HCT116 (cell line): Measurements from ENCODE around the gene MSI2. TPM values are rescaled to one million over a fixed set of nuclear protein-coding genes. Genes with fewer than 3 reads are reported as not detected.

Source experiments
- ATAC-seq: fragments of 200-7000 bp; cut with Tn5 transposase; 2 replicates; pipeline ENCODE4 v1.9.1; 2020; ENCODE audit warnings: mild to moderate bottlenecking, moderate library complexity
- BruUV-seq: library from RNA; stranded (reverse); fragments of 400-500 nt; replicated peaks from 2 replicates; lab custom pipeline; 2021; lab: Mats Ljungman, UMichigan
- CTCF ChIA-PET: fragments of 300-600 bp; sonication (Branson Sonifier 250); formaldehyde crosslinking; loops from one replicate; lab custom pipeline; 2021; ENCODE audit warnings: antibody characterized with exemption; lab: Charles Lee
- POLR2A ChIA-PET: fragments of 300-600, 350-600 bp; sonication (Branson Sonifier 250); formaldehyde crosslinking; loops from one replicate; lab custom pipeline; 2021; ENCODE audit warnings: antibody characterized with exemption; lab: Charles Lee
- RAD21 ChIA-PET, 2 experiments: fragments of 300-600 bp; sonication (Branson Sonifier 250); formaldehyde crosslinking; loops; one replicate each; lab custom pipeline; 2023; ENCODE audit warnings: low total read pairs in 2 of 2; ENCODE audit not compliant: uncharacterized antibody in 2 of 2, unreplicated experiment in 2 of 2, low non-redundant PET in 1 of 2; lab: Charles Lee
- DNase-seq: peaks from one replicate; pipeline ENCODE4 v3.0.0-alpha.2; 2010; ENCODE audit warnings: low read depth, low spot score
- H2AFZ ChIP-seq: fragments of 200-600 bp; shearing (Covaris generic), sonication (generic); 2 replicates; pipeline ENCODE4 v1.6.1; 2017; ENCODE audit warnings: low read depth, mixed run types, mixed read lengths, antibody characterized with exemption, low read length; ENCODE audit not compliant: poor library complexity, severe bottlenecking
- H3K27ac ChIP-seq: 2 replicates; pipeline ENCODE4 v1.5.1; 2012; ENCODE audit warnings: low read depth, low read length
- H3K27me3 ChIP-seq: fragments of 200-600 bp; sonication (generic); 2 replicates; pipeline ENCODE4 v1.6.1; 2016; ENCODE audit warnings: mixed run types, low read length, mixed read lengths; ENCODE audit not compliant: insufficient read depth
- H3K36me3 ChIP-seq, 2 experiments: fragments of 200-500 bp in 1 of 2; fragments of 200-600 bp in 1 of 2; sonication (Bioruptor generic) in 1 of 2; sonication (generic) in 1 of 2; 2 replicates each; pipeline versions ENCODE4 v1.5.1 to v1.6.1; 2014 to 2016; ENCODE audit warnings: low read length in 2 of 2, inconsistent platforms in 1 of 2, mixed read lengths in 1 of 2, mixed run types in 1 of 2; ENCODE audit not compliant: insufficient read depth in 2 of 2, control insufficient read depth in 1 of 2
- H3K4me1 ChIP-seq, 2 experiments: fragments of 200-600 bp in 1 of 2; sonication (generic) in 1 of 2; 2 replicates each; pipeline versions ENCODE4 v1.5.1 to v1.6.1; 2012 to 2017; ENCODE audit warnings: low read length in 2 of 2, inconsistent platforms in 1 of 2, mild to moderate bottlenecking in 1 of 2, mixed read lengths in 1 of 2, mixed run types in 1 of 2, moderate library complexity in 1 of 2; ENCODE audit not compliant: insufficient read depth in 2 of 2, control insufficient read depth in 1 of 2
- H3K4me2 ChIP-seq: fragments of 200-600 bp; sonication (generic); 2 replicates; pipeline ENCODE4 v1.6.1; 2017; ENCODE audit warnings: mixed run types, low read length, mixed read lengths
- H3K4me3 ChIP-seq, 2 experiments: fragments of 200-600 bp in 1 of 2; sonication (generic) in 1 of 2; replicated peaks in 1 of 2; 2 replicates each; pipeline ENCODE4 v1.5.1; 2011 to 2016; ENCODE audit warnings: low read length in 2 of 2, control low read depth in 1 of 2, low read depth in 1 of 2, mild to moderate bottlenecking in 1 of 2, mixed read lengths in 1 of 2, mixed run types in 1 of 2
- H3K79me2 ChIP-seq: fragments of 200-600 bp; sonication (generic); 2 replicates; pipeline ENCODE4 v1.6.1; 2017; ENCODE audit warnings: mild to moderate bottlenecking, mixed run types, low read length, moderate library complexity, mixed read lengths; ENCODE audit not compliant: insufficient read depth
- H3K9ac ChIP-seq: fragments of 200-600 bp; sonication (generic); 2 replicates; pipeline ENCODE4 v1.6.1; 2016; ENCODE audit warnings: low read length, mixed read lengths
- H3K9me2 ChIP-seq: fragments of 200-600 bp; sonication (generic), shearing (Covaris generic); 2 replicates; pipeline ENCODE4 v1.6.1; 2017; ENCODE audit warnings: mixed run types, mild to moderate bottlenecking, moderate library complexity; ENCODE audit not compliant: insufficient read depth
- H3K9me3 ChIP-seq, 2 experiments: fragments of 200-500 bp in 1 of 2; fragments of 200-600 bp in 1 of 2; sonication (Bioruptor generic) in 1 of 2; sonication (generic) in 1 of 2; 2 replicates each; pipeline ENCODE4 v1.6.1; 2014 to 2017; ENCODE audit warnings: low read length in 2 of 2, mixed read lengths in 2 of 2, inconsistent platforms in 1 of 2, low read depth in 1 of 2, mild to moderate bottlenecking in 1 of 2, mixed run types in 1 of 2, moderate library complexity in 1 of 2; ENCODE audit not compliant: control insufficient read depth in 1 of 2, insufficient read depth in 1 of 2
- H4K20me1 ChIP-seq: fragments of 200-600 bp; sonication (generic), shearing (Covaris generic); 2 replicates; pipeline ENCODE4 v1.6.1; 2017; ENCODE audit warnings: mixed run types, mild to moderate bottlenecking, moderate library complexity; ENCODE audit not compliant: insufficient read depth
- CBX3 ChIP-seq: IDR thresholded peaks from 2 replicates; pipeline ENCODE4 v1.6.1; 2012; ENCODE audit warnings: low read depth
- EGR1 ChIP-seq: IDR thresholded peaks from 2 replicates; pipeline ENCODE4 v1.6.1; 2012; ENCODE audit warnings: low read depth
- EZH2 ChIP-seq: fragments of 200-600 bp; sonication (generic); IDR thresholded peaks from 2 replicates; pipeline ENCODE4 v1.6.1; 2017; ENCODE audit warnings: antibody characterized with exemption, mixed run types
- FOSL1 ChIP-seq: IDR thresholded peaks from 2 replicates; pipeline ENCODE4 v1.6.1; 2012; ENCODE audit warnings: low read depth
- JUND ChIP-seq: IDR thresholded peaks from 2 replicates; pipeline ENCODE4 v1.6.1; 2012
- POLR2A ChIP-seq: IDR thresholded peaks from 2 replicates; pipeline ENCODE4 v1.7.0; 2011; ENCODE audit warnings: borderline replicate concordance; ENCODE audit not compliant: insufficient read depth, insufficient read length; ENCODE audit errors: extremely low read depth
- POLR2AphosphoS5 ChIP-seq: IDR thresholded peaks from 2 replicates; pipeline ENCODE4 v1.6.1; 2011; ENCODE audit warnings: mild to moderate bottlenecking, low read depth, low read length, moderate library complexity
- RAD21 ChIP-seq: IDR thresholded peaks from 2 replicates; pipeline ENCODE4 v1.6.1; 2012; ENCODE audit warnings: low read depth, mild to moderate bottlenecking
- SIN3A ChIP-seq: IDR thresholded peaks from 2 replicates; pipeline ENCODE4 v1.6.1; 2012; ENCODE audit warnings: low read depth
- SP1 ChIP-seq: IDR thresholded peaks from 2 replicates; pipeline ENCODE4 v1.6.1; 2012; ENCODE audit warnings: low read depth
- SRF ChIP-seq: IDR thresholded peaks from 2 replicates; pipeline ENCODE4 v1.6.1; 2012; ENCODE audit warnings: low read depth
- TCF7L2 ChIP-seq: IDR thresholded peaks from 2 replicates; pipeline ENCODE4 v1.7.0; 2011; ENCODE audit warnings: borderline replicate concordance, inconsistent platforms; ENCODE audit not compliant: insufficient read depth, insufficient read length; ENCODE audit errors: extremely low read depth
- YY1 ChIP-seq: IDR thresholded peaks from 2 replicates; pipeline ENCODE4 v1.6.1; 2011; ENCODE audit warnings: low read length, low read depth, moderate library complexity, mild to moderate bottlenecking; ENCODE audit not compliant: insufficient replicate concordance; ENCODE audit errors: extremely low read depth
- ZNF274 ChIP-seq: fragments of 200-500 bp; sonication (Bioruptor generic); IDR thresholded peaks from 2 replicates; pipeline ENCODE4 v1.6.1; 2014; ENCODE audit warnings: mild to moderate bottlenecking, low read depth, low read length, inconsistent platforms
- intact Hi-C: fragments of 100-400 bp; cut with micrococcal nuclease; formaldehyde crosslinking; loops from 2 replicates; pipeline ENCODE4 v1.10.0; 2022
- total RNA-seq: library from RNA; stranded (reverse); gene quantifications from one replicate; pipeline ENCODE4 v1.2.1, GENCODE V29; 2021; ENCODE audit not compliant: unreplicated experiment
- TF ChIP-seq, protein P1 (sequence below), 3 experiments: fragments of 200-600 bp in 1 of 3; sonication (generic) in 1 of 3; IDR thresholded peaks in 2 of 3; conservative IDR thresholded peaks in 1 of 3; 2 replicates each; pipeline ENCODE4 v1.5.1; 2012 to 2017; ENCODE audit warnings: low read depth in 2 of 3, low read length in 2 of 3, antibody characterized with exemption in 1 of 3, borderline replicate concordance in 1 of 3, control low read depth in 1 of 3, mild to moderate bottlenecking in 1 of 3, mixed read lengths in 1 of 3, mixed run types in 1 of 3, moderate library complexity in 1 of 3; ENCODE audit not compliant: insufficient read depth in 1 of 3
- TF ChIP-seq, protein P2 (sequence below): IDR thresholded peaks from 2 replicates; pipeline ENCODE4 v1.6.1; 2012

Gene MSI2
- total RNA-seq, 1 experiment from 2014 or later = 137 TPM

DNA sequence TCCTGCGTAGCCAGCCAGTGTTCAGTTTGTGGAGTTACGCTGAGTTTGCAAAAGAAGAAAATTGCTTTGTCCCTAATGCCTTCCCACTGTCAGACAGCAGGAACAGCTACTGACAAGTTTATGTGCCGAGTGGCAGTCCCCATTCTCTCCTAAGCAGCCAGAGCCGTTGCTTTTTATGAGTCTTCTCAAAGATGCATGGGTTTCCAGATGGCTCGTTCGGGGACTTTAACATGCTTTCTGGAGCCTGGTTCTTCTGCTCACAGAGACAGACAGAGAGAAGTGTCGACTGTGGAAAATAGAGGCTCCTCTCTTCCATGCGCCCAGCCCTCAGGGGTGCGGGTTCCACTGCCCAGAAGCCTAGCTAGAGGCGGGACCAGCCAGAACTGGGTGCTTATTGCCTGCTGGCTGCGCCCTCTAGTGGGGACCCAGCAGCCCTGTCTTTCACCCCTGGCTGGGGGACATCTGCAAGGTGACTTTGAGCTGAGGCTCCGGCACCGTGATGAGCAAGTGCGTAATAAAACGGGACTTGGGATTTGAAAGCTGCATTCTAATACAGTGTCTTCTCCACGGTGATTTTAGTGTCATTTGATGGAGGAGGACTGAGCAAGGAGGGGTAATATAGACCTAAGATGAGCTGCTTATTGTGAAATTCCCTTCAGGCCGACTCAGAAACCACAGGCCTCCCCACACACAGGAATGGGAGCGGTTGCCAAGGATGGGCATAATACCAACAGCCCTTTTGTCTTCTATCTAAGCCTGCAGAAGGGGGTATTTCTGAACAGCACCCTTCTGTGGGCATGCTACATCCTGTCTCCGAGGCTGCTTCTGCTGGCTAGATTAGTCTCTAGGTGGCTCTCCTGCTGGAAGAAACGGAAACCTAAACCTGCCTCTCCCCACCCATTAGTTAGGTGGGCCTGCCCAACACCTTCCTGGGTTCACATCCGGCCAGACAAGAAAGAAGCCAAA is 415.6 kb downstream of the MSI2 start (continued):
- TF ChIP-seq, protein P1, sequence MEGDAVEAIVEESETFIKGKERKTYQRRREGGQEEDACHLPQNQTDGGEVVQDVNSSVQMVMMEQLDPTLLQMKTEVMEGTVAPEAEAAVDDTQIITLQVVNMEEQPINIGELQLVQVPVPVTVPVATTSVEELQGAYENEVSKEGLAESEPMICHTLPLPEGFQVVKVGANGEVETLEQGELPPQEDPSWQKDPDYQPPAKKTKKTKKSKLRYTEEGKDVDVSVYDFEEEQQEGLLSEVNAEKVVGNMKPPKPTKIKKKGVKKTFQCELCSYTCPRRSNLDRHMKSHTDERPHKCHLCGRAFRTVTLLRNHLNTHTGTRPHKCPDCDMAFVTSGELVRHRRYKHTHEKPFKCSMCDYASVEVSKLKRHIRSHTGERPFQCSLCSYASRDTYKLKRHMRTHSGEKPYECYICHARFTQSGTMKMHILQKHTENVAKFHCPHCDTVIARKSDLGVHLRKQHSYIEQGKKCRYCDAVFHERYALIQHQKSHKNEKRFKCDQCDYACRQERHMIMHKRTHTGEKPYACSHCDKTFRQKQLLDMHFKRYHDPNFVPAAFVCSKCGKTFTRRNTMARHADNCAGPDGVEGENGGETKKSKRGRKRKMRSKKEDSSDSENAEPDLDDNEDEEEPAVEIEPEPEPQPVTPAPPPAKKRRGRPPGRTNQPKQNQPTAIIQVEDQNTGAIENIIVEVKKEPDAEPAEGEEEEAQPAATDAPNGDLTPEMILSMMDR (IDR thresholded peaks at IDR 0.05 in 2 of 3, conservative IDR thresholded peaks at IDR 0.05 in 1 of 3; ENCODE audit: borderline replicate concordance in 1 of 3, insufficient read depth in 1 of 3, low read depth in 2 of 3, low read length in 2 of 3) = peak; percentile 93 to 100 (median 100)
- no peak for TF ChIP-seq EGR1
- TF ChIP-seq, all 23 proteins: peak for 3

DNA sequence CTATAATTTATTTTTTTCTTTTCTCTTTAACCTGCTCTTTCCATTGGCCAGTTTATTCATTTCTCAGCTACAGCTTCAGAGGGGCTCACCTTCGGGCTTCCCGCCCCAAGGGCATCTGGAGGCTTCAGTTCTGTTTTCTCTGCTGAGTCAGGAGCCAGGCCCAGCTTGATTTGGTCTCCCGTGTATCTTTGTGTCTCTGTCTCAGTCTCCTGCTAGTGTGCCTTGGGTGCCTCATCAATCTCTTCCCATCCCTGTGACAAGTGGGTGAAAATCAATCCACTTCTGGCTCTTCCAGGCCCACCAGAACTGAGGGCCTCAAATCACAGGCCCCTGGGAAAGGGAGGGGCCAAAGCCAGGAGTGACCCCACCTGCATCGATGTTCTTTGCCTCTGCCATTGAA is 416.6 kb downstream of the MSI2 start:
- Histone ChIP-seq H3K27ac (no peak overlapping the region), H3K79me2 (no peaks in the 10 kb centered on the region), H3K9ac (no peak overlapping the region), H3K4me3 (no peak overlapping the region), H3K4me2 (no peak overlapping the region), H3K27me3 (no peaks in the 10 kb centered on the region), H3K36me3 (no peaks in the 10 kb centered on the region; a peak in 1 of 4 replicates), H3K4me1 (peaks cover 0 to 3% of the 10 kb centered on the region in 2 experiments; a peak in 1 of 4 replicates), H4K20me1 (no peaks in the 10 kb centered on the region), H3K9me2 (no peaks in the 10 kb centered on the region), H2AFZ (no peak overlapping the region), H3K9me3 (no peaks in the 10 kb centered on the region)
- intact Hi-C loops = loop anchor here (1.0 to 5.0 kb wide), 4 partner anchors 76 to 542 kb away; no protein-coding TSS in a partner anchor
- no TSS peak for BruUV-seq
- TF ChIP-seq POLR2A (no peak), SP1 (no peak), SRF (no peak), EZH2 (no peak), YY1 (no peak), JUND (no peak), POLR2AphosphoS5 (no peak), SIN3A (no peak), CBX3 (no peak), TCF7L2 (no peak), FOSL1 (no peak), RAD21 (no peak), ZNF274 (no peak)
- TF ChIP-seq, protein P2, sequence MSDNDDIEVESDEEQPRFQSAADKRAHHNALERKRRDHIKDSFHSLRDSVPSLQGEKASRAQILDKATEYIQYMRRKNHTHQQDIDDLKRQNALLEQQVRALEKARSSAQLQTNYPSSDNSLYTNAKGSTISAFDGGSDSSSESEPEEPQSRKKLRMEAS = no peak
- POLR2A ChIA-PET = no interaction called here
- RAD21 ChIA-PET = no interaction called here
- CTCF ChIA-PET = interaction anchor here (1.5 to 2.9 kb wide), 7 partner anchors 12 to 544 kb away, joined by 5 to 35 read pairs (median 14); no protein-coding TSS in a partner anchor
- ATAC-seq = no peak
- no peak for DNase-seq
